Natural killer cell (primary cell): ENCODE results near the gene NUP133. TPM values are rescaled to one million over a fixed set of nuclear protein-coding genes. Genes with fewer than 3 reads are reported as not detected.
"Not testable (repeated sequence)": the region's sequence is repeated elsewhere in the genome, so short reads cannot be mapped to it uniquely, and the experiment has no call there.

ENCODE experiments used
- ATAC-seq, 3 donors: fragments of 150-1000 bp in 2 of 3; fragments of 200-7000 bp in 1 of 3; cut with Tn5 transposase; 1 replicate in 1 of 3; 2 replicates in 2 of 3; pipeline ENCODE4 v1.10.0; 2021; ENCODE audit warnings: mild to moderate bottlenecking in 2 of 3, moderate library complexity in 2 of 3
- DNase-seq, 2 donors: peaks; one replicate each; pipeline versions ENCODE4 v3.0.0 to v3.0.0-alpha.2; 2013 to 2021; ENCODE audit warnings: mixed read lengths in 1 of 2
- H3K27ac ChIP-seq: one replicate; pipeline ENCODE4 v1.5.1; 2013; ENCODE audit warnings: mild to moderate bottlenecking, low read length
- H3K27me3 ChIP-seq: one replicate; pipeline ENCODE4 v1.6.1; 2013; ENCODE audit warnings: low read length; ENCODE audit not compliant: control insufficient read depth, insufficient read depth
- H3K36me3 ChIP-seq: one replicate; pipeline ENCODE4 v1.6.1; 2013; ENCODE audit warnings: low read length; ENCODE audit not compliant: control insufficient read depth, insufficient read depth
- H3K4me1 ChIP-seq: one replicate; pipeline ENCODE4 v1.6.1; 2013; ENCODE audit warnings: low read length; ENCODE audit not compliant: control insufficient read depth, insufficient read depth
- H3K4me3 ChIP-seq: one replicate; pipeline ENCODE4 v1.5.1; 2013; ENCODE audit warnings: low read length
- H3K9me3 ChIP-seq: one replicate; pipeline ENCODE4 v1.6.1; 2013; ENCODE audit warnings: low read length; ENCODE audit not compliant: control insufficient read depth, insufficient read depth
- H3K27ac Mint-ChIP-seq, 2 donors: one replicate each; pipeline ENCODE4 v1.8.0; 2022; ENCODE audit warnings: mild to moderate bottlenecking in 2 of 2, mixed read lengths in 2 of 2, moderate library complexity in 1 of 2
- H3K27me3 Mint-ChIP-seq, 2 donors: one replicate each; pipeline ENCODE4 v1.8.0; 2022; ENCODE audit warnings: low read depth in 2 of 2, mixed read lengths in 2 of 2
- H3K36me3 Mint-ChIP-seq: one replicate; pipeline ENCODE4 v1.8.0; 2022; ENCODE audit warnings: mixed read lengths
- H3K4me1 Mint-ChIP-seq, 2 donors: one replicate each; pipeline ENCODE4 v1.8.0; 2022; ENCODE audit warnings: mixed read lengths in 2 of 2
- H3K4me3 Mint-ChIP-seq: one replicate; pipeline ENCODE4 v1.8.0; 2022; ENCODE audit warnings: mild to moderate bottlenecking, moderate library complexity, mixed read lengths
- H3K9me3 Mint-ChIP-seq, 2 donors: one replicate each; pipeline ENCODE4 v1.8.0; 2022; ENCODE audit warnings: mixed read lengths in 2 of 2
- CTCF ChIP-seq: fragments of 200-600 bp; IDR thresholded peaks from one replicate; pipeline ENCODE4 v1.8.0; 2022; ENCODE audit warnings: antibody characterized with exemption
- WGBS: methylation state at CpG from one replicate; pipeline ENCODE4 v1.1.7; 2013; ENCODE audit warnings: missing lambda C conversion rate; ENCODE audit not compliant: insufficient coverage; 5-methylcytosine and 5-hydroxymethylcytosine counted together
- intact Hi-C: fragments of 100-400 bp; cut with micrococcal nuclease; formaldehyde crosslinking; loops from one replicate; pipeline ENCODE4 v1.14.2; 2022
- total RNA-seq, 4 donors: library from RNA; stranded (reverse); fragments of 120-200 nt in 1 of 4; gene quantifications; one replicate each; pipeline versions ENCODE4 v1.2.3 to v1.2.4, GENCODE V29; 2013 to 2022

Gene NUP133
- total RNA-seq, 3 donors from 2014 or later (not counting 1 experiment from before 2014, with no cell fraction given), result 34.5 to 40.1 (median 38.4) TPM

- H3K27ac Mint-ChIP-seq, result peak overlapping the region in 1 of 2 donors; percentile 38
- intact Hi-C loops, result loop anchor here (1.0 kb wide), 1 partner anchor 256 kb away; no protein-coding TSS in a partner anchor
- Histone ChIP-seq H3K4me1 (peaks cover 3% of the 10 kb centered on the region), H3K36me3 (peaks cover 8% of the 10 kb centered on the region), H3K9me3 (no peaks in the 10 kb centered on the region), H3K27me3 (no peaks in the 10 kb centered on the region), H3K4me3 (no peak overlapping the region), H3K27ac (no peak overlapping the region)
- no peak overlapping the region for H3K4me3 Mint-ChIP-seq
- peak; percentile 70 for TF ChIP-seq CTCF
- H3K27me3 Mint-ChIP-seq, result peaks cover 0 to 4% of the 10 kb centered on the region in 2 donors
- H3K4me1 Mint-ChIP-seq, result peaks cover 5 to 6% of the 10 kb centered on the region in 2 donors
- peaks cover 6% of the 10 kb centered on the region for H3K36me3 Mint-ChIP-seq
- no peaks in the 10 kb centered on the region for H3K9me3 Mint-ChIP-seq
- 65% methylated on average over 7 of the region's 8 CpGs for WGBS
- DNase-seq, result peak; percentile 30 to 85
- ATAC-seq, result peak; percentile 82 to 99 (median 95)
Measured at GRCh38 chr1:229514578-229515275, 6.6 kb upstream of the NUP133 start.

GRCh38 chr1:229511625-229512024, 3.5 kb upstream of the NUP133 start:
- H3K27ac Mint-ChIP-seq, H3K4me3 Mint-ChIP-seq, H3K4me3 ChIP-seq, H3K27ac ChIP-seq, H3K9me3 Mint-ChIP-seq, DNase-seq, intact Hi-C loops, H3K36me3 Mint-ChIP-seq, H3K9me3 ChIP-seq, H3K27me3 ChIP-seq, ATAC-seq, H3K27me3 Mint-ChIP-seq, H3K36me3 ChIP-seq: not testable (repeated sequence)
- WGBS, result 67% methylated on average over 1 of the region's 6 CpGs
- peaks cover 24 to 27% of the 10 kb centered on the region in 2 donors for H3K4me1 Mint-ChIP-seq
- peaks cover 10% of the 10 kb centered on the region for H3K4me1 ChIP-seq

GRCh38 chr1:229511201-229511600, 3.1 kb upstream of the NUP133 start:
- intact Hi-C loops, H3K4me3 ChIP-seq, H3K27me3 ChIP-seq, DNase-seq, H3K27ac ChIP-seq, H3K4me3 Mint-ChIP-seq, H3K27ac Mint-ChIP-seq, H3K27me3 Mint-ChIP-seq, ATAC-seq, H3K36me3 ChIP-seq, H3K9me3 Mint-ChIP-seq, H3K36me3 Mint-ChIP-seq, H3K9me3 ChIP-seq: not testable (repeated sequence)
- H3K4me1 ChIP-seq, result peaks cover 10% of the 10 kb centered on the region
- H3K4me1 Mint-ChIP-seq, result peaks cover 24 to 27% of the 10 kb centered on the region in 2 donors
- 100% methylated on average over 1 of the region's 2 CpGs for WGBS

- no peak for ATAC-seq
- Mint-ChIP-seq H3K9me3 (no peaks in the 10 kb centered on the region), H3K27ac (peak overlapping the region; percentile 96), H3K4me1 (peaks cover 24 to 25% of the 10 kb centered on the region in 2 donors), H3K27me3 (peaks cover 0 to 4% of the 10 kb centered on the region in 2 donors), H3K4me3 (peak overlapping the region; percentile 92), H3K36me3 (no peaks in the 10 kb centered on the region)
- no peaks in the 10 kb centered on the region for H3K27me3 ChIP-seq
- H3K4me3 ChIP-seq, result no peak overlapping the region
- no peak for DNase-seq
- H3K27ac ChIP-seq, result no peak overlapping the region
- peaks cover 3% of the 10 kb centered on the region for H3K36me3 ChIP-seq
- peaks cover 10% of the 10 kb centered on the region for H3K4me1 ChIP-seq
- intact Hi-C loops, result loop anchor here (2.0 to 5.0 kb wide), 2 partner anchors 29 to 48 kb away; partner anchors contain the start of gene ABCB10
- H3K9me3 ChIP-seq, result no peaks in the 10 kb centered on the region
- no peak for TF ChIP-seq CTCF
- WGBS, result 92% methylated on average over 2 of the region's 2 CpGs
Measured at GRCh38 chr1:229509576-229509975, 1.4 kb upstream of the NUP133 start.
